Endometrial microvascular endothelial cells (primary cell): Measurements from ENCODE around the gene CREB5. TPM values are rescaled to one million over a fixed set of nuclear protein-coding genes. Genes with fewer than 3 reads are reported as not detected.

Source experiments
- in situ Hi-C: cut with HindIII; loops from 2 replicates; pipeline ENCODE4 v1.10.0; 2017; ENCODE audit warnings: low sequenced_read_pairs, low pct_unique_long_range_greater_than_20kb; ENCODE audit errors: inconsistent ontology term
- total RNA-seq: library from RNA; depleted of rRNA; stranded (reverse); fragments of >200 nt; gene quantifications from one replicate; pipeline ENCODE4 v1.2.3, GENCODE V29; 2015; ENCODE audit errors: inconsistent ontology term

Gene CREB5
- total RNA-seq, 1 donor from 2014 or later, result 12.6 TPM

GRCh38 chr7:28787106-28787505 is 374.8 kb downstream of the CREB5 start:
- in situ Hi-C loops, result no loop called here

- in situ Hi-C loops, result no loop called here
Measured at GRCh38 chr7:28790467-28790866, 378.1 kb downstream of the CREB5 start.

- in situ Hi-C loops, result no loop called here
Measured at GRCh38 chr7:28792858-28793257, 380.5 kb downstream of the CREB5 start.

- in situ Hi-C loops, result no loop called here
Measured at GRCh38 chr7:28793381-28794085, 381.2 kb downstream of the CREB5 start.

GRCh38 chr7:28798274-28798673 is 386.0 kb downstream of the CREB5 start:
- in situ Hi-C loops, result no loop called here

GRCh38 chr7:28799619-28800018 is 387.3 kb downstream of the CREB5 start:
- in situ Hi-C loops, result no loop called here

GRCh38 chr7:28800150-28800549 is 387.8 kb downstream of the CREB5 start:
- in situ Hi-C loops, result no loop called here

GRCh38 chr7:28802450-28802849 is 390.1 kb downstream of the CREB5 start:
- in situ Hi-C loops, result no loop called here

- in situ Hi-C loops, result no loop called here
Measured at GRCh38 chr7:28804157-28804556, 391.8 kb downstream of the CREB5 start.

GRCh38 chr7:28804990-28805389 is 392.7 kb downstream of the CREB5 start:
- in situ Hi-C loops, result no loop called here

GRCh38 chr7:28806841-28807240 is 394.5 kb downstream of the CREB5 start:
- in situ Hi-C loops, result no loop called here

- in situ Hi-C loops, result no loop called here
Measured at GRCh38 chr7:28807396-28807994, 395.2 kb downstream of the CREB5 start.

- in situ Hi-C loops, result no loop called here
Measured at GRCh38 chr7:28808796-28809533, 396.6 kb downstream of the CREB5 start.

- in situ Hi-C loops, result no loop called here
Measured at GRCh38 chr7:28811008-28811407, 398.7 kb downstream of the CREB5 start.

GRCh38 chr7:28811701-28812430 is 399.5 kb downstream of the CREB5 start:
- in situ Hi-C loops, result no loop called here

GRCh38 chr7:28812616-28813015 is 400.3 kb downstream of the CREB5 start:
- in situ Hi-C loops, result no loop called here

GRCh38 chr7:28813243-28813962 is 401.1 kb downstream of the CREB5 start:
- in situ Hi-C loops, result no loop called here

- in situ Hi-C loops, result no loop called here
Measured at GRCh38 chr7:28815369-28815927, 403.1 kb downstream of the CREB5 start.
